Neural cell (in vitro differentiated cells): Measurements from ENCODE around the gene RAB3IP.
"Not testable (repeated sequence)": the region's sequence is repeated elsewhere in the genome, so short reads cannot be mapped to it uniquely, and the experiment has no call there.

Experiments used
- EP300 ChIP-seq: fragments of 450-650 bp; conservative IDR thresholded peaks from 2 replicates; pipeline ENCODE4 v1.6.1; 2014; ENCODE audit warnings: antibody characterized with exemption, mild to moderate bottlenecking, moderate library complexity; ENCODE audit not compliant: poor library complexity, severe bottlenecking
- MXI1 ChIP-seq: fragments of 450-650 bp; conservative IDR thresholded peaks from 2 replicates; pipeline ENCODE4 v1.6.1; 2014; ENCODE audit warnings: antibody characterized with exemption, mild to moderate bottlenecking; ENCODE audit not compliant: poor library complexity, severe bottlenecking

DNA sequence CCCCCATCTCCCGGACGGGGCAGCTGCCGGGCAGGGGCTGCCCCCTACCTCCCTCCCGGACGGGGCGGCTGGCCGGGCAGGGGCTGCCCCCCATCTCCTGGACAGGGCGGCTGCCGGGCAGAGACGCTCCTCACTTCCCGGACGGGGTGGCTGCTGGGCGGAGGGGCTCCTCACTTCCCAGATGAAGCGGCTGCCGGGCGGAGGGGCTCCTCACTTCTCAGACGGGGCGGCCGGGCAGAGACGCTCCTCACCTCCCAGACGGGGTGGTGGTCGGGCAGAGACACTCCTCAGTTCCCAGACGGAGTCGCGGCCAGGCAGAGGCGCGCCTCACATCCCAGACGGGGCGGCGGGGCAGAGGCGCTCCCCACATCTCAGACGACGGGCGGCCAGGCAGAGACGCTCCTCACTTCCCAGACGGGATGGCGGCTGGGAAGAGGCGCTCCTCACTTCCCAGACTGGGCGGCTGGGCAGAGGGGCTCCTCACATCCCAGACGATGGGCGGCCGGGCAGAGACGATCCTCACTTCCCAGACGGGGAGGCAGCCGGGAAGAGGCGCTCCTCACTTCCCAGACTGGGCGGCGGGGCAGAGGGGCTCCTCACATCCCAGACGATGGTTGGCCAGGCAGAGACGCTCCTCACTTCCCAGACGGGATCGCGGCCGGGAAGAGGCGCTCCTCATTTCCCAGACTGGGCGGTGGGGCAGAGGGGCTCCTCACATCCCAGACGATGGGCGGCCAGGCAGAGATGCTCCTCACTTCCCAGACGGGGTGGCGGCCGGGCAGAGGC lies 114.7 kb downstream of the RAB3IP start:
- TF ChIP-seq EP300, MXI1: not testable (repeated sequence)
